Stimulated activated CD4-positive, alpha-beta T cell treated with anti-CD3 and anti-CD28 coated beads, Interleukin-4, amount 100 ng/mL, for 48 hours (primary cell): Measurements from ENCODE around the gene RSRP1.

Experiments
- DNase-seq, 2 donors: peaks; one replicate each; pipeline ENCODE4 v3.0.0-alpha.2; 2020; ENCODE audit warnings: low read depth in 2 of 2

Gene RSRP1

DNA sequence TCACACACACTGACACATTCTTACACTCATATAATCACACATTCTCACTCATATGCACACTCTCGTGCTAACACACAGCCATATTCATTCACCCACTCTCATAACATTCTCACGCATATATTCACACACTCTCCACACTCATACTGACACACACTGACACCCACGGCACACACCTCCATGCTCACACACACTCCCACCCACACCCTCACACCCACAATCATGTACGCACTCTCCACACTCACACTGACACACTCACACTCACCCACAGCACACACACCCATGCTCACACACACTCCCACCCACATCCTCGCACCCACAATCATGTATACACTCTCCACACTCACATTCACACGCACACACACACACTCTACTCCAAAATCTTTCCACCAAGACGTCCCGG is 53.2 kb downstream of the RSRP1 start:
- no peak for DNase-seq

DNA sequence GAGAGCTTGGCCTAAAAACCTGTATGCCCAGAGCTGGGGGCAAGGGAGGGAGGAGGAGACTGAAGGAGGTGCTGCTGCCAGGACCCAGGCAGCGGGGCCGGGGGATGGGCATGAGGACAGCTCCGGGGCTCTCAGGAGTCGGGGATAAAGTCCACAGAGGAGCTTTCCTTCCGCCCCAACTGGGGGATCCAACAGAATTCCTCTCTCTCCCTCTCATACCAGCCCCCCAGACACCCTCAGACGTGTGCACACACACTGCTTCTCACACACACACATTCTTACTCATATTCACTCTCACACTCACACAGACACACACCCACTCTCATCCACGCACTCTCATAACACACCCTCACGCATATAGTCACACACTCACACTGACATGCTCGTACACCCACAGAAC is 54.0 kb downstream of the RSRP1 start:
- DNase-seq: no peak
